SK-N-SH (cell line): Measurements from ENCODE around the gene DPYSL4. TPM values are rescaled to one million over a fixed set of nuclear protein-coding genes. Genes with fewer than 3 reads are reported as not detected.

Source experiments
- CTCF ChIA-PET: fragments of 300-600, 350-600 bp; formaldehyde crosslinking; extraction: SDS; loops from one replicate; lab custom pipeline; 2021; lab: Yijun Ruan, JAX
- POLR2A ChIA-PET: fragments of 350-600 bp; sonication (Branson Sonifier 250); formaldehyde crosslinking; extraction: SDS; loops from one replicate; lab custom pipeline; 2020; ENCODE audit warnings: antibody characterized with exemption, inconsistent platforms; lab: Yijun Ruan, JAX
- DNase-seq: peaks from one replicate; pipeline ENCODE4 v3.0.0; 2012
- H2AFZ ChIP-seq: fragments of 200-600 bp; sonication (generic); 2 replicates; pipeline ENCODE4 v1.8.1; 2016; ENCODE audit warnings: antibody characterized with exemption, mild to moderate bottlenecking, low read depth
- H3F3A ChIP-seq: fragments of 200-600 bp; sonication (generic); replicated peaks from 2 replicates; pipeline ENCODE3; 2016; ENCODE audit warnings: antibody characterized with exemption, mild to moderate bottlenecking; ENCODE audit not compliant: insufficient read depth
- H3K27ac ChIP-seq, 2 experiments: fragments of 200-500 bp in 1 of 2; fragments of 200-600 bp in 1 of 2; sonication (Bioruptor generic) in 1 of 2; sonication (generic), shearing (Covaris generic) in 1 of 2; 2 replicates each; pipeline versions ENCODE4 v1.5.1 to v1.6.1; 2014 to 2016; ENCODE audit warnings: low read depth in 2 of 2, inconsistent platforms in 1 of 2, low read length in 1 of 2, mild to moderate bottlenecking in 1 of 2, mixed read lengths in 1 of 2
- H3K27me3 ChIP-seq: fragments of 200-600 bp; sonication (generic), shearing (Covaris generic); 2 replicates; pipeline ENCODE4 v1.6.1; 2016; ENCODE audit warnings: mixed run types; ENCODE audit not compliant: insufficient read depth
- H3K36me3 ChIP-seq, 2 experiments: fragments of 200-500 bp in 1 of 2; fragments of 200-600 bp in 1 of 2; sonication (Bioruptor generic) in 1 of 2; sonication (generic) in 1 of 2; replicated peaks in 1 of 2; 2 replicates each; pipeline versions ENCODE3 to v1.5.1; 2014 to 2016; ENCODE audit warnings: low read length in 1 of 2, mild to moderate bottlenecking in 1 of 2; ENCODE audit not compliant: insufficient read depth in 2 of 2, control insufficient read depth in 1 of 2
- H3K4me1 ChIP-seq, 2 experiments: fragments of 200-500 bp in 1 of 2; fragments of 200-600 bp in 1 of 2; sonication (Bioruptor generic) in 1 of 2; sonication (generic), shearing (Covaris generic) in 1 of 2; 2 replicates each; pipeline versions ENCODE4 v1.5.1 to v1.6.1; 2014 to 2016; ENCODE audit warnings: low read depth in 1 of 2, low read length in 1 of 2, mixed run types in 1 of 2; ENCODE audit not compliant: insufficient read depth in 2 of 2, control insufficient read depth in 1 of 2
- H3K4me2 ChIP-seq: fragments of 200-600 bp; sonication (generic), shearing (Covaris generic); 2 replicates; pipeline ENCODE4 v1.6.1; 2017; ENCODE audit warnings: mixed run types
- H3K4me3 ChIP-seq, 2 experiments: fragments of 200-500 bp in 1 of 2; fragments of 200-600 bp in 1 of 2; sonication (Bioruptor generic) in 1 of 2; sonication (generic), shearing (Covaris generic) in 1 of 2; 2 replicates each; pipeline versions ENCODE4 v1.5.1 to v1.8.1; 2014 to 2016; ENCODE audit warnings: low read depth in 2 of 2, inconsistent platforms in 1 of 2, low read length in 1 of 2, mild to moderate bottlenecking in 1 of 2, mixed read lengths in 1 of 2, moderate library complexity in 1 of 2
- H3K79me2 ChIP-seq: fragments of 200-600 bp; sonication (generic); 2 replicates; pipeline ENCODE4 v1.8.1; 2017; ENCODE audit warnings: mild to moderate bottlenecking; ENCODE audit not compliant: insufficient read depth
- H3K9ac ChIP-seq: fragments of 200-600 bp; sonication (generic); 2 replicates; pipeline ENCODE4 v1.6.1; 2017; ENCODE audit warnings: mixed run types
- H3K9me2 ChIP-seq: fragments of 200-600 bp; sonication (generic); 2 replicates; pipeline ENCODE4 v1.6.1; 2017; ENCODE audit warnings: mixed run types
- H3K9me3 ChIP-seq: fragments of 200-600 bp; sonication (generic); 2 replicates; pipeline ENCODE4 v1.6.1; 2017; ENCODE audit warnings: mixed run types, mild to moderate bottlenecking, moderate library complexity
- H4K20me1 ChIP-seq: fragments of 200-600 bp; sonication (generic); 2 replicates; pipeline ENCODE4 v1.6.1; 2017; ENCODE audit warnings: mild to moderate bottlenecking, mixed run types; ENCODE audit not compliant: insufficient read depth
- CHD2 ChIP-seq: fragments of 150-350 bp; IDR thresholded peaks from 2 replicates; pipeline ENCODE4 v1.6.1; 2018; ENCODE audit warnings: low read length; ENCODE audit not compliant: partially characterized antibody
- ELF1 ChIP-seq: IDR thresholded peaks from 2 replicates; pipeline ENCODE4 v1.4.0; 2012
- EP300 ChIP-seq, 2 experiments: IDR thresholded peaks; 2 replicates each; pipeline versions ENCODE4 v1.4.0 to v1.6.1; 2012; ENCODE audit warnings: borderline replicate concordance in 1 of 2, low read depth in 1 of 2, low read length in 1 of 2
- FOSL2 ChIP-seq: IDR thresholded peaks from 2 replicates; pipeline ENCODE4 v1.4.0; 2012; ENCODE audit warnings: low read depth, mild to moderate bottlenecking, moderate library complexity, borderline replicate concordance
- FOXM1 ChIP-seq: IDR thresholded peaks from 2 replicates; pipeline ENCODE4 v1.4.0; 2012; ENCODE audit warnings: low read depth, mild to moderate bottlenecking
- GABPA ChIP-seq: IDR thresholded peaks from 2 replicates; pipeline ENCODE4 v1.4.0; 2012; ENCODE audit warnings: low read depth, mild to moderate bottlenecking
- IRF3 ChIP-seq: fragments of 150-350 bp; IDR thresholded peaks from 2 replicates; pipeline ENCODE4 v1.6.1; 2016; ENCODE audit warnings: mild to moderate bottlenecking, low read depth, low read length
- MEF2A ChIP-seq: IDR thresholded peaks from 2 replicates; pipeline ENCODE4 v1.4.0; 2012; ENCODE audit warnings: low read depth, borderline replicate concordance
- MXI1 ChIP-seq: IDR thresholded peaks from 2 replicates; pipeline ENCODE4 v1.6.1; 2012; ENCODE audit warnings: mild to moderate bottlenecking, low read depth, low read length, improper control_type of control experiment
- NFIC ChIP-seq: IDR thresholded peaks from 2 replicates; pipeline ENCODE4 v1.4.0; 2012; ENCODE audit warnings: borderline replicate concordance
- PBX3 ChIP-seq: IDR thresholded peaks from 2 replicates; pipeline ENCODE4; 2012
- RAD21 ChIP-seq: IDR thresholded peaks from 2 replicates; pipeline ENCODE4 v1.6.1; 2012; ENCODE audit warnings: mild to moderate bottlenecking, low read length
- RCOR1 ChIP-seq: fragments of 150-350 bp; IDR thresholded peaks from 2 replicates; pipeline ENCODE4 v1.6.1; 2017; ENCODE audit warnings: antibody characterized with exemption, low read length
- REST ChIP-seq: IDR thresholded peaks from 2 replicates; pipeline ENCODE4 v1.6.1; 2012; ENCODE audit warnings: mild to moderate bottlenecking, low read depth, low read length, moderate library complexity
- RFX5 ChIP-seq: IDR thresholded peaks from 2 replicates; pipeline ENCODE4 v1.6.1; 2012; ENCODE audit warnings: mild to moderate bottlenecking, improper control_type of control experiment, low read length
- SMC3 ChIP-seq: IDR thresholded peaks from 2 replicates; pipeline ENCODE4 v1.6.1; 2012; ENCODE audit warnings: low read depth, low read length, improper control_type of control experiment
- USF1 ChIP-seq: IDR thresholded peaks from 2 replicates; pipeline ENCODE4 v1.4.0; 2012; ENCODE audit warnings: low read depth, borderline replicate concordance
- ZBTB33 ChIP-seq: IDR thresholded peaks from 2 replicates; pipeline ENCODE4 v1.4.0; 2012; ENCODE audit warnings: low read depth, borderline replicate concordance
- WGBS: methylation state at CpG from one replicate; pipeline ENCODE4 v1.1.6; 2017; ENCODE audit warnings: low lambda C conversion rate; 5-methylcytosine and 5-hydroxymethylcytosine counted together
- polyA plus RNA-seq, 3 experiments: library from polyadenylated mRNA; depleted of rRNA; stranded (reverse); fragments of >200 nt; gene quantifications; 2 replicates each; pipeline ENCODE4 v1.2.3, GENCODE V29; 2012

The DPYSL4 gene
- polyA plus RNA-seq, 1 of the 3 experiments (the other 2 are of a cell fraction): 21.8 TPM

- TF ChIP-seq ZBTB33 (no peak), RAD21 (no peak)
These were observed 65.2 kb downstream of the DPYSL4 start (continued) for GRCh38 chr10:132251928-132252327.

- no peak overlapping the region for H2AFZ ChIP-seq
- ChIA-PET POLR2A (interaction anchor here (1.0 kb wide), 1 partner anchor 13 kb away, joined by 5 read pairs; no protein-coding TSS in a partner anchor), CTCF (no interaction called here)
- H3K27me3 ChIP-seq: no peaks in the 10 kb centered on the region
- no peaks in the 10 kb centered on the region for H3K9me3 ChIP-seq
- no peaks in the 10 kb centered on the region for H3K9me2 ChIP-seq
- H3F3A ChIP-seq: no peaks in the 10 kb centered on the region
- no peaks in the 10 kb centered on the region for H3K79me2 ChIP-seq
- no peak overlapping the region for H3K27ac ChIP-seq
- H3K4me1 ChIP-seq: peaks cover 0 to 25% of the 10 kb centered on the region in 2 experiments; a peak in 1 of 4 replicates
- no peak for DNase-seq
- 96% methylated on average over 11 of the region's 17 CpGs for WGBS
- no peak overlapping the region for H3K4me2 ChIP-seq
- H4K20me1 ChIP-seq: no peaks in the 10 kb centered on the region
- H3K9ac ChIP-seq: no peak overlapping the region
- TF ChIP-seq SMC3 (no peak), NFIC (no peak), RCOR1 (no peak), FOSL2 (no peak), EP300 (IDR thresholded peaks at IDR 0.05; ENCODE audit: borderline replicate concordance in 1 of 2, low read depth in 1 of 2, low read length in 1 of 2) (no peak), CHD2 (no peak), ELF1 (no peak), MEF2A (no peak), PBX3 (no peak), RAD21 (no peak), MXI1 (no peak), FOXM1 (no peak), GABPA (no peak), REST (no peak), USF1 (no peak), IRF3 (no peak), RFX5 (no peak)
- no peaks in the 10 kb centered on the region for H3K36me3 ChIP-seq
- H3K4me3 ChIP-seq: no peak overlapping the region
These were observed 65.7 kb downstream of the DPYSL4 start for GRCh38 chr10:132252412-132252811.
